HG02852 (cell line): Measurements from ENCODE around the gene PBX3.

Source experiments
- ATAC-seq: cut with Tn5 transposase; IDR thresholded peaks from one replicate; pipeline ENCODE4 v1.9.1; 2021; ENCODE audit warnings: mild to moderate bottlenecking, moderate library complexity; ENCODE audit not compliant: unreplicated experiment

The PBX3 gene

GRCh38 chr9:125820100-125820804, 73.1 kb downstream of the PBX3 start:
- ATAC-seq = no peak

GRCh38 chr9:125821078-125821477, 73.9 kb downstream of the PBX3 start:
- no peak for ATAC-seq

- no peak for ATAC-seq
These were observed 75.0 kb downstream of the PBX3 start for GRCh38 chr9:125822160-125822559.

GRCh38 chr9:125822902-125823301, 75.7 kb downstream of the PBX3 start:
- ATAC-seq = no peak

GRCh38 chr9:125823874-125824406, 76.8 kb downstream of the PBX3 start:
- peak; percentile 61 for ATAC-seq

- ATAC-seq = no peak
These were observed 78.6 kb downstream of the PBX3 start for GRCh38 chr9:125825762-125826161.

GRCh38 chr9:125826850-125827249, 79.7 kb downstream of the PBX3 start:
- no peak for ATAC-seq

- peak; percentile 48 for ATAC-seq
These were observed 82.6 kb downstream of the PBX3 start for GRCh38 chr9:125829743-125830142.

GRCh38 chr9:125831054-125831453, 83.9 kb downstream of the PBX3 start:
- ATAC-seq = no peak

GRCh38 chr9:125831616-125832015, 84.4 kb downstream of the PBX3 start:
- ATAC-seq = no peak

- ATAC-seq = no peak
These were observed 88.5 kb downstream of the PBX3 start for GRCh38 chr9:125835655-125836054.

GRCh38 chr9:125839317-125839716, 92.1 kb downstream of the PBX3 start:
- ATAC-seq = no peak

- ATAC-seq = no peak
These were observed 94.3 kb downstream of the PBX3 start for GRCh38 chr9:125841444-125841843.

GRCh38 chr9:125842242-125842641, 95.1 kb downstream of the PBX3 start:
- ATAC-seq = no peak

- ATAC-seq = no peak
These were observed 96.5 kb downstream of the PBX3 start for GRCh38 chr9:125843646-125844045.

GRCh38 chr9:125844611-125845010, 97.4 kb downstream of the PBX3 start:
- no peak for ATAC-seq

GRCh38 chr9:125845271-125845808, 98.2 kb downstream of the PBX3 start:
- no peak for ATAC-seq

- ATAC-seq = no peak
These were observed 100.6 kb downstream of the PBX3 start for GRCh38 chr9:125847735-125848134.

- no peak for ATAC-seq
These were observed 103.0 kb downstream of the PBX3 start for GRCh38 chr9:125850106-125850632.

GRCh38 chr9:125850763-125851162, 103.6 kb downstream of the PBX3 start:
- ATAC-seq = no peak

- no peak for ATAC-seq
These were observed 104.8 kb downstream of the PBX3 start for GRCh38 chr9:125851979-125852378.

- no peak for ATAC-seq
These were observed 105.2 kb downstream of the PBX3 start for GRCh38 chr9:125852386-125852785.
